HepG2 (cell line): ENCODE measurements around the gene FCN3. TPM values are rescaled to one million over a fixed set of nuclear protein-coding genes. Genes with fewer than 3 reads are reported as not detected.

Experiments
- ATAC-seq: fragments of 200-7000 bp; cut with Tn5 transposase; 3 replicates; pipeline ENCODE4 v1.9.1; 2020; ENCODE audit warnings: mild to moderate bottlenecking, moderate library complexity
- BruUV-seq: library from RNA; stranded (reverse); fragments of 400-500 nt; replicated peaks from 2 replicates; lab custom pipeline; 2021; lab: Mats Ljungman, UMichigan
- CTCF ChIA-PET: fragments of 300-600 bp; formaldehyde crosslinking; extraction: SDS; loops from one replicate; lab custom pipeline; 2021; ENCODE audit warnings: low total read pairs, inconsistent platforms, low intra/inter-chr PET ratio; lab: Yijun Ruan, JAX
- POLR2A ChIA-PET: fragments of 350-600 bp; sonication (Branson Sonifier 250); formaldehyde crosslinking; loops from one replicate; lab custom pipeline; 2020; ENCODE audit warnings: antibody characterized with exemption, inconsistent platforms; lab: Yijun Ruan, JAX
- DNase-seq: peaks from one replicate; pipeline ENCODE4 v3.0.0-alpha.2; 2015; ENCODE audit warnings: low spot score
- FAIRE-seq: peaks from 3 replicates; lab custom pipeline; 2011; peaks lifted over from hg19 to GRCh38; lab: Jason Lieb, UNC
- H2AFZ ChIP-seq: one replicate; pipeline ENCODE4 v1.6.1; 2011; ENCODE audit warnings: low read length, inconsistent platforms
- H3K27ac ChIP-seq: fragments of 300-600 bp; 3 replicates; pipeline ENCODE4 v1.8.0; 2011; ENCODE audit warnings: mixed run types, mild to moderate bottlenecking, mixed read lengths, low read length, inconsistent platforms; ENCODE audit not compliant: insufficient read depth; ENCODE audit errors: extremely low read length
- H3K27me3 ChIP-seq, 2 experiments: fragments of 200-600 bp in 1 of 2; 2 replicates in 1 of 2; 3 replicates in 1 of 2; pipeline versions ENCODE4 v1.6.0 to v1.8.0; 2011; ENCODE audit warnings: low read length in 2 of 2, mild to moderate bottlenecking in 2 of 2, moderate library complexity in 2 of 2, inconsistent platforms in 1 of 2; ENCODE audit not compliant: insufficient read depth in 2 of 2, control insufficient read depth in 1 of 2
- H3K36me3 ChIP-seq, 2 experiments: fragments of 200-600 bp in 1 of 2; replicated peaks in 1 of 2; 2 replicates in 1 of 2; 3 replicates in 1 of 2; pipeline versions ENCODE4 v1.5.1 to v1.8.0; 2011; ENCODE audit warnings: low read length in 2 of 2, inconsistent platforms in 1 of 2; ENCODE audit not compliant: insufficient read depth in 2 of 2, control insufficient read depth in 1 of 2
- H3K4me1 ChIP-seq: 2 replicates; pipeline ENCODE4 v1.5.1; 2012; ENCODE audit warnings: low read length, inconsistent platforms; ENCODE audit not compliant: insufficient read depth
- H3K4me2 ChIP-seq: 2 replicates; pipeline ENCODE4 v1.6.0; 2011; ENCODE audit warnings: low read depth, low read length, inconsistent platforms
- H3K4me3 ChIP-seq, 3 experiments: fragments of 200-600 bp in 1 of 3; sonication (generic), shearing (Covaris generic) in 1 of 3; replicated peaks in 1 of 3; 2 replicates each; pipeline ENCODE4 v1.5.1; 2011 to 2016; ENCODE audit warnings: low read length in 3 of 3, inconsistent platforms in 2 of 3, low read depth in 2 of 3, mild to moderate bottlenecking in 2 of 3, control low read depth in 1 of 3, mixed read lengths in 1 of 3; ENCODE audit not compliant: insufficient read depth in 1 of 3
- H3K79me2 ChIP-seq: one replicate; pipeline ENCODE4 v1.6.1; 2011; ENCODE audit warnings: low read length, inconsistent platforms; ENCODE audit not compliant: insufficient read depth
- H3K9ac ChIP-seq: 2 replicates; pipeline ENCODE4 v1.6.0; 2011; ENCODE audit warnings: mild to moderate bottlenecking, low read depth, low read length, inconsistent platforms; ENCODE audit not compliant: insufficient read depth
- H3K9me3 ChIP-seq: 2 replicates; pipeline ENCODE4 v1.5.1; 2012; ENCODE audit warnings: mild to moderate bottlenecking, low read length
- H4K20me1 ChIP-seq: 2 replicates; pipeline ENCODE4 v1.6.0; 2011; ENCODE audit warnings: inconsistent platforms, mild to moderate bottlenecking, low read length, moderate library complexity; ENCODE audit not compliant: insufficient read depth
- AGO2 ChIP-seq: fragments of 200-400 bp; formaldehyde crosslinking; optimal IDR thresholded peaks from 2 replicates; pipeline ENCODE3; 2017; ENCODE audit warnings: mild to moderate bottlenecking, low read depth, low read length, moderate library complexity
- BRCA1 ChIP-seq: sonication (generic); formaldehyde crosslinking; IDR thresholded peaks from 2 replicates; pipeline ENCODE4 v1.4.0; 2020; ENCODE audit warnings: missing genetic modification reagents
- SRSF4 ChIP-seq: fragments of 200-400 bp; formaldehyde crosslinking; IDR thresholded peaks from one replicate; pipeline ENCODE4 v1.6.1; 2018; ENCODE audit warnings: mild to moderate bottlenecking, low read depth, low read length, moderate library complexity; ENCODE audit not compliant: poor library complexity, severe bottlenecking
- ZBTB33 ChIP-seq: sonication (generic); formaldehyde crosslinking; IDR thresholded peaks from 2 replicates; pipeline ENCODE4 v1.4.0; 2020; ENCODE audit warnings: missing genetic modification reagents
- ZNF143 ChIP-seq: sonication (generic); formaldehyde crosslinking; IDR thresholded peaks from 2 replicates; pipeline ENCODE4 v1.4.0; 2020; ENCODE audit warnings: missing genetic modification reagents
- WGBS: methylation state at CpG from one replicate; pipeline ENCODE4 v1.1.6; 2017; ENCODE audit warnings: low lambda C conversion rate; 5-methylcytosine and 5-hydroxymethylcytosine counted together
- in situ Hi-C: cut with HindIII; loops from 2 replicates; pipeline ENCODE4 v1.10.0; 2017; ENCODE audit warnings: low pct_unique_long_range_greater_than_20kb; ENCODE audit not compliant: extremely low pct_ligation_motif_present
- intact Hi-C: fragments of 100-400 bp; cut with micrococcal nuclease; formaldehyde crosslinking; loops from one replicate; pipeline ENCODE4 v1.10.0; 2022; ENCODE audit not compliant: unreplicated experiment
- polyA plus RNA-seq, 8 experiments: library from polyadenylated mRNA; depleted of rRNA in 3 of 8; stranded (reverse) in 7 of 8; unstranded in 1 of 8; fragments of >200 nt; fragmentation: Illumina TruSeq in 4 of 8; extraction: Trizol in 4 of 8; gene quantifications; 2 replicates each; pipeline versions ENCODE4 v1.2.1 to v1.2.3, GENCODE V29; 2011 to 2016; ENCODE audit warnings: low read depth in 4 of 8, missing spikeins in 1 of 8, mixed read lengths in 1 of 8; ENCODE audit not compliant: insufficient read depth in 1 of 8
- total RNA-seq, 5 experiments: library from RNA; depleted of rRNA; stranded (reverse); fragments of >200 nt; fragmentation: Illumina TruSeq; extraction: Trizol; gene quantifications; 2 replicates each; pipeline ENCODE4 v1.2.3, GENCODE V29; 2016; ENCODE audit warnings: low read depth in 1 of 5
- TF ChIP-seq, protein P1 (sequence below): sonication (generic); formaldehyde crosslinking; IDR thresholded peaks from 2 replicates; pipeline ENCODE4 v1.8.1; 2022; ENCODE audit warnings: mild to moderate bottlenecking, missing genetic modification reagents

Gene FCN3
- total and polyA plus RNA-seq, 2 of the 13 experiments (the other 11 are each of a cell fraction or from before 2014, with no cell fraction given): not detected

- H3K9me3 ChIP-seq: no peaks in the 10 kb centered on the region
- DNase-seq (no peak), FAIRE-seq (no peak), ATAC-seq (no peak)
- H2AFZ ChIP-seq: no peak overlapping the region
- H3K79me2 ChIP-seq: no peaks in the 10 kb centered on the region
- no peak overlapping the region for H3K9ac ChIP-seq
- TF ChIP-seq SRSF4 (no peak), AGO2 (no peak), BRCA1 (no peak)
- H3K4me2 ChIP-seq: no peak overlapping the region
- H3K27me3 ChIP-seq: no peaks in the 10 kb centered on the region
- intact Hi-C loops: no loop called here
- H3K4me1 ChIP-seq: peaks cover 8% of the 10 kb centered on the region; the same call in 1 of the 2 replicates
- POLR2A ChIA-PET: no interaction called here
- no peaks in the 10 kb centered on the region for H4K20me1 ChIP-seq
- in situ Hi-C loops: loop anchor here (5.0 kb wide), 1 partner anchor 33 kb away; the partner anchor contains the start of gene GPR3
- H3K36me3 ChIP-seq: 0 out of 5 replicates have a peak, but pooled peaks cover 0 to 2% of the 10 kb centered on the region in 2 experiments
- CTCF ChIA-PET: no interaction called here
- no peak overlapping the region for H3K4me3 ChIP-seq
- no peak overlapping the region for H3K27ac ChIP-seq
- whole genome bisulfite sequencing: 91% methylated on average over 5 of the region's 5 CpGs
- BruUV-seq: no TSS peak
Observed at GRCh38 chr1:27358928-27359313, 15.7 kb downstream of the FCN3 start.

DNA sequence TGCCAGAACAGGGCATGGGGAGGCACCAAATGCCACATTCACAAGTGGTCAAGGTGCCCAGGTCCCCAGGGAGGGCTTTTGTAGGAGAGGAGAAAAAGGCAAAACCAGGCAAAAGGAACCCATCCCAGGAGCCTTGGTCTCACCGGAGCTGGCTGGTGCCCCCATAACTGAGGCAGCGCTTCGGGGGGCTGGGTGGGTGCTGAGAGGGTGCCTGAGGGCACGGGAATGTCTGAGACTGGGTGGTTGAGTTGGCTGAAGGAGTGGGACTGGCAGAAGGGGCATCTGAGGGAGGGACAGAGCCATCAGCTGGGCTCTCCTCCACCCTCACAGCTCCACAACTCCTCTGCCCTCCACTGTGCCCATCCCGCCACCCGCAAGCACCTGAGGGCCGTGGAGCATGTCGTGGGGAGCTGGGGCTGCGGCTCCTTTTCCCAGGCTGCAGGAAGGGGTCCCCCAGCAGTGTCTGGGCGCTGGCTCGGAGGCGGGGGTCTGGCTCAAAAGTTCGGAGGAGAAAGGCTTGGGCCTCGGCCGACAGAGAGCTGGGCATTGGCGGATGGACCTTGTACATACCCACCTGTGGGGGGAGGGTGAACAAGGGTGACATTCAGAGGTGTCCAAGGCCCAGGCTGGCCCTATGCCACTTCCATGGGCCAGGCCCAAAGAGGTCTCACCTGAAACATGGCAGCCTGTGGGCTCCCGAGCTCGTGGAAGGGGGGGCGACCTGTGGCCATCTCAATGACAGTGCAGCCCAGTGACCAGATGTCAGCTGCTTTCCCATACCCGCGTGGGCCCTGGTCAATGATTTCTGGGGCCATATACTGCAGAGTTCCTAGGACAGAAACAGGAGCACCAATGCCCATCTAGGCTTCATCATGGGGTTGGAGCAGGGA, 16.3 kb downstream of the FCN3 start:
- intact Hi-C loops: no loop called here
- no peak overlapping the region for H3K27ac ChIP-seq
- WGBS: 96% methylated on average over 11 of the region's 21 CpGs
- FAIRE-seq: no peak
- ChIA-PET CTCF (interaction anchor here (1.0 to 2.1 kb wide), 5 partner anchors 14 to 57 kb away, joined by 3 to 19 read pairs (median 6); no protein-coding TSS in a partner anchor), POLR2A (no interaction called here)
- H3K9me3 ChIP-seq: no peaks in the 10 kb centered on the region
- no peak for ATAC-seq
- H2AFZ ChIP-seq: no peak overlapping the region
- H4K20me1 ChIP-seq: no peaks in the 10 kb centered on the region
- 0 out of 5 replicates have a peak, but pooled peaks cover 0 to 2% of the 10 kb centered on the region in 2 experiments for H3K36me3 ChIP-seq
- peaks cover 8% of the 10 kb centered on the region; the same call in 1 of the 2 replicates for H3K4me1 ChIP-seq
- TF ChIP-seq ZBTB33 (CRISPR knock-in tag): 0 out of 2 replicates have a peak, but pooled peaks have one; percentile 38
- TF ChIP-seq, protein P1, sequence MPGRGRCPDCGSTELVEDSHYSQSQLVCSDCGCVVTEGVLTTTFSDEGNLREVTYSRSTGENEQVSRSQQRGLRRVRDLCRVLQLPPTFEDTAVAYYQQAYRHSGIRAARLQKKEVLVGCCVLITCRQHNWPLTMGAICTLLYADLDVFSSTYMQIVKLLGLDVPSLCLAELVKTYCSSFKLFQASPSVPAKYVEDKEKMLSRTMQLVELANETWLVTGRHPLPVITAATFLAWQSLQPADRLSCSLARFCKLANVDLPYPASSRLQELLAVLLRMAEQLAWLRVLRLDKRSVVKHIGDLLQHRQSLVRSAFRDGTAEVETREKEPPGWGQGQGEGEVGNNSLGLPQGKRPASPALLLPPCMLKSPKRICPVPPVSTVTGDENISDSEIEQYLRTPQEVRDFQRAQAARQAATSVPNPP (CRISPR knock-in tag): no peak
- 0 out of 2 replicates have a peak, but pooled peaks have one; percentile 2 for TF ChIP-seq ZNF143 (CRISPR knock-in tag)
- H3K27me3 ChIP-seq: no peaks in the 10 kb centered on the region
- no TSS peak for BruUV-seq
- no peak overlapping the region for H3K4me3 ChIP-seq
- DNase-seq: no peak
- no peak overlapping the region for H3K4me2 ChIP-seq
- H3K9ac ChIP-seq: no peak overlapping the region
- no peaks in the 10 kb centered on the region for H3K79me2 ChIP-seq
- in situ Hi-C loops: loop anchor here (5.0 kb wide), 1 partner anchor 34 kb away; the partner anchor contains the start of gene GPR3
